GM12892 (cell line): Measurements from ENCODE around the gene KRTAP10-6.

Experiments used
- POLR2A ChIP-seq: IDR thresholded peaks from 2 replicates; pipeline ENCODE4 v1.6.1; 2011; ENCODE audit warnings: low read depth, low read length, control low read depth
- POLR2AphosphoS5 ChIP-seq: IDR thresholded peaks from 2 replicates; pipeline ENCODE4 v1.6.1; 2011; ENCODE audit warnings: low read depth, low read length, control low read depth

DNA sequence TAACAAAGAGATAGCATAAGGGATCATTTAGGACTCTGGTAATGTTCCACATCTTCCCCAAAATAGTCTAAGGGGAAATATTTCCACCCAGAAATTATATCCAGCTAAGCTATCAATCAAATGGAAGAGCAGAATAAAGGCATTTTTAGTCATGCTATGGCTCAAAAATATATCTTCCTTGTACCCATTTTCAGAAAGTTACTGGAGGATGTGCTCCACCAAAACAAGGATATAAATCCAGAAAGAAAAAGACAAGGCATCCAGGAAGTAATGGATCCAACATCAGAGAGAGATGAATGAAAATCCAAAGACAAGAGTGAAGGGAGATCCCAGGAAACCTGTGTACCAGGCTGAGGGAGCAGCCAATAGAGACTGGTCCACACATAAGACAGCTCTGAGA is 16.9 kb upstream of the KRTAP10-6 start:
- no peak for TF ChIP-seq POLR2AphosphoS5
- TF ChIP-seq POLR2A = no peak
